Thyroid gland (tissue), 4 donors: ENCODE measurements around the gene FALEC.

Experiments
- CTCF ChIP-seq, 6 experiments: fragments of 200-600 bp in 3 of 6; fragments of 450-650 bp in 3 of 6; sonication (generic) in 3 of 6; IDR thresholded peaks; one replicate each; pipeline ENCODE4 v1.5.1; 2016 to 2019; ENCODE audit warnings: antibody characterized with exemption in 6 of 6, mild to moderate bottlenecking in 2 of 6, inconsistent platforms in 1 of 6, moderate library complexity in 1 of 6
- POLR2A ChIP-seq, 2 donors: fragments of 450-650 bp; IDR thresholded peaks; one replicate each; pipeline ENCODE4 v1.6.1; 2017; ENCODE audit warnings: antibody characterized with exemption in 2 of 2, mild to moderate bottlenecking in 2 of 2, moderate library complexity in 1 of 2

GRCh38 chr1:150572918-150573647 is 57.5 kb downstream of the FALEC start:
- no peak for TF ChIP-seq CTCF (IDR thresholded peaks at IDR 0.05)
- no peak for TF ChIP-seq POLR2A (IDR thresholded peaks at IDR 0.05)
